ENCODE measurements around the gene NATD1. TPM values are rescaled to one million over a fixed set of nuclear protein-coding genes. Genes with fewer than 3 reads are reported as not detected.

NATD1 gene
- total and polyA plus RNA-seq, 12 donors, result 1.8 to 18.7 (median 10.3) TPM

DNA sequence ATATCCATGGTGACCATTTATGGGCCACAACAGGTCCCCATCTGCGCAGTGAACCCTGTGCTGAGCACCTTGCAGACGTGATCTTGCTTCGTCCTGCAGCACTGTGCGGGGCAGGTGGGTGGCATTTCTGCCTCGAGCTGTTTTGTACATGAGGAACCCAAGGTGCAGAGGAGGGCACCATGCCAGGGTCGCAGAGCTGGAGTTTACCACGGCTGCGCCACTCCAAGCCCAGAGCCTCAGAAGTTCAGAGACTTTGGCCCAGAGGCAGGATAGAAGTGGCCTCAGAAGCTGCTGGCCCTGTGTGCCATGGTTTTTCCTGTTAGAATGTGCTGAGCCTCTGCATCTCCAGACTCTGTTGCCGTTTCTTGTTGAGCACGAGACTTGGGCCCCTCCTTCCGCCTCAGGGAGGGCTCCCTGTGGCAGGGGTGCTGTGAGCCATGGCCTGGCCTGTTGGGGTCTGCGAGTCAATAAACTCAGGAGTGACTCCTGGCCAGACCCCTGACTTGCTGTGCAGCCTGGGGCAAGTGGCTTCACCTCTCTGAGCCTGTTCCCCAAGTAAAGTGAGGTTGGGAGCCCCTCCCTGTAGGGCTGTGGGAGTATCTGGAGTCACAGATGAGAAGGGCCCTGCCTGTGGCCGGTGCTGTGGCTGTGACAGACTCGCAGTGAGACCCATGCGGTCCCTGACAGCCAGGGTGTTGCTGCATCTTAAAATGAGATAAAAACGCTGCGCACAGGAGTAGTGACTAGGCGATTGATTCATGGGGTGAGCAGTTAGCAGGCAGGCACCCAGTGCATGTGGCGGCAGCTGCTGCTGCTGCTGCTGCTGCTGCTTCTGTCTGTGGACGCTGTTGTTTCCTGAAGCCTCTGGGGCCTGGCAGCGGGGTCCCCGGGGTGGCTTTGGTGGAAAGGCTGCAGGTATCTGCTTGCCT, 43.2 kb upstream of the NATD1 start:
- no peak for TF ChIP-seq POLR2A (IDR thresholded peaks at IDR 0.05)
- TF ChIP-seq, protein P1, sequence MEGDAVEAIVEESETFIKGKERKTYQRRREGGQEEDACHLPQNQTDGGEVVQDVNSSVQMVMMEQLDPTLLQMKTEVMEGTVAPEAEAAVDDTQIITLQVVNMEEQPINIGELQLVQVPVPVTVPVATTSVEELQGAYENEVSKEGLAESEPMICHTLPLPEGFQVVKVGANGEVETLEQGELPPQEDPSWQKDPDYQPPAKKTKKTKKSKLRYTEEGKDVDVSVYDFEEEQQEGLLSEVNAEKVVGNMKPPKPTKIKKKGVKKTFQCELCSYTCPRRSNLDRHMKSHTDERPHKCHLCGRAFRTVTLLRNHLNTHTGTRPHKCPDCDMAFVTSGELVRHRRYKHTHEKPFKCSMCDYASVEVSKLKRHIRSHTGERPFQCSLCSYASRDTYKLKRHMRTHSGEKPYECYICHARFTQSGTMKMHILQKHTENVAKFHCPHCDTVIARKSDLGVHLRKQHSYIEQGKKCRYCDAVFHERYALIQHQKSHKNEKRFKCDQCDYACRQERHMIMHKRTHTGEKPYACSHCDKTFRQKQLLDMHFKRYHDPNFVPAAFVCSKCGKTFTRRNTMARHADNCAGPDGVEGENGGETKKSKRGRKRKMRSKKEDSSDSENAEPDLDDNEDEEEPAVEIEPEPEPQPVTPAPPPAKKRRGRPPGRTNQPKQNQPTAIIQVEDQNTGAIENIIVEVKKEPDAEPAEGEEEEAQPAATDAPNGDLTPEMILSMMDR (IDR thresholded peaks at IDR 0.05), result no peak
- H3K27me3 ChIP-seq, result no peaks in the 10 kb centered on the region
- peaks cover 0 to 31% of the 10 kb centered on the region in 2 donors for H3K36me3 ChIP-seq (replicated peaks in 1 of 2)
- intact Hi-C loops (cut with DNase I), result no loop called here
- H3K4me3 ChIP-seq, result no peak overlapping the region
- H3K4me1 ChIP-seq (replicated peaks in 1 of 2), result peaks cover 0 to 6% of the 10 kb centered on the region in 2 donors
- WGBS, 4 donors, result 62 to 65% (median 62%) methylated on average over 21 to 22 of the region's 22 CpGs
- H3K9me3 ChIP-seq (replicated peaks in 1 of 3), result no peaks in the 10 kb centered on the region
- DNase-seq, result peak in 2 of 7 donors; percentile 46 to 87
- peak overlapping the region in 1 of 5 donors; percentile 39 for H3K27ac ChIP-seq

DNA sequence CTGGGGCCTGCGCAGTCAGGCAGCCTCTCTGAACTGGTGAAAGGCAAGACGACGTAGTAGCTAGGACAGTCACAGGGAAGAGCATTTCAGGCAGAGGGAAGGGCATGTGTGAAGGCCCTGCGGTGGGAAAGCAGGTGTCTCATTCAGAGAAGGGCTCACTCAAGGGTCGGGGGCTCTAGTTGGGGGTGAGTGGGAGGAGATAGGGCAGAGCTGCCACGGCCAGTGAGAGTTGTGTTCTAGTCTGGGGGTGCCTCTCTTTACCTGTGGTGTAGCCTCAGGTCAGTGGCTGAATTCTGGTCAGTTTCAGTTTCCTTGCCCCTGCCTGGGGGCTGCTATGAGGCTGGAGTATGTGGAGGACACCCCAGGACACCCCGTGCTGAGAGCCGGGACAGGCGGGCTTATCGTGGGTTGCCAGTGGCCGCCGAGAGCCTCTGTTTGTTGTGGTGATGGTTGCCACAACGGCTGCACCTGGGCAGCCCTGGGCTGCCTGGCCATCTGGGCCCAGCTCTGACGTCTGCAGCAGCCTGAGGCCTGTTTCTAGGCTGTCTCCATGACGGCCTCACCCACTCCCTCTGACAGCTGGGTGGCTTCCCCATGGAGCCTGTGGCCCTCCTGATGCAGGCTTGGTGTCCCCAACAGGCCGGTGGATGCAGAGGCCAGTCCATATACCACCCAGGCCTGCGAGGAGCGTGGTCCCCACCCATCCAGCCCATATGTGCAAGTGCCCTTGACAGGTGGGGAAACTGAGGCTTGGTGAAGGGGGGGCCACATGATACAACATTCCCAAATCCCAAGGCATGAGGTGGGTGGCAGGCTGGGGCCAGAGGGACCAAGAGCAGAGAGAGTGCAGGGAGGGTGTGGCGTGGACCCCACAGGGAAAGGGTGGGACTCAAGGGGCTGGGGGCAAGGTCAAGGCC, 42.1 kb upstream of the NATD1 start:
- H3K36me3 ChIP-seq (replicated peaks in 1 of 2), result peaks cover 0 to 20% of the 10 kb centered on the region in 2 donors
- TF ChIP-seq, protein P1 (IDR thresholded peaks at IDR 0.05), result no peak
- no peak for TF ChIP-seq POLR2A (IDR thresholded peaks at IDR 0.05)
- intact Hi-C loops (cut with DNase I), result no loop called here
- peak in 2 of 7 donors; percentile 45 to 94 for DNase-seq
- 75 to 78% (median 77%) methylated on average over 12 to 19 of the region's 19 CpGs for WGBS, 4 donors
- no peak overlapping the region for H3K4me3 ChIP-seq
- no peaks in the 10 kb centered on the region for H3K9me3 ChIP-seq (replicated peaks in 1 of 3)
- H3K27ac ChIP-seq, result peak overlapping the region in 1 of 5 donors; percentile 39
- peaks cover 0 to 6% of the 10 kb centered on the region in 2 donors for H3K4me1 ChIP-seq (replicated peaks in 1 of 2)
- no peaks in the 10 kb centered on the region for H3K27me3 ChIP-seq

DNA sequence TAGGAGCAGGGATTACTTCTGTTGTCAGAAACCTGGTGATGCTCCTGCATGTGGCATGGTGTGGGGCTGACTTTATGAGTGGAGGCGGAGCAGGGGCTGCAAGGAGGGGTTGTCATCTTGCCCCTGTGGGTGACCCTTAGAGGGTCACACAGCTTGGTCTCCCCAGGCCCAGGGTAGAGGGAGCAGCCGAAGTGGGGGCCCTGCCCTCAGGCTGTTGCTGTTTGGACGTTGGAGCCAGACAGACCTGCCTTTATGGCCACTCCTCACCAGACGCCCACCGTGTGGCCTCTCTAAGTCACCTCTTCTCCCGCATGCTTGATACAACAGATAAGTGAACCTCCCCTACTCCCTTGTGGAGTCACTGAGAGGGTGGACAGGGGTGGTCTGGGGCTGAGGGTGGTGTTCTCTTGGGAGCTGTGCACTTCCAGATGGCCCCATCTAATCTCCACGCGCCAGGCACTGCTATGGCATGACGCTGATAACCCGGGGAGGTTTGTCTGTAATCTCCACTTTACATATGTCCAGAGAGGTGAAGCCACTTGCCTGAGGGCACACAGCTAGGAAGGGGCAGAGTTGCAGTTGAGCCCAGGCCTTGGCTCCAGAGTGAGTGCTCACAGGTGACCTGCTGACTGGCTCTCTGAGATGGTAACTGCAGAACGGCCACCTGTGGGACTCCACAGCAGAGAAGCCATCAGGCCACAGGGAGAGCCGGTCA, 41.3 kb upstream of the NATD1 start:
- Histone ChIP-seq H3K27ac (peak overlapping the region in 1 of 5 donors; percentile 39), H3K27me3 (no peaks in the 10 kb centered on the region), H3K4me3 (no peak overlapping the region), H3K36me3 (replicated peaks in 1 of 2) (peaks cover 0 to 13% of the 10 kb centered on the region in 2 donors), H3K9me3 (replicated peaks in 1 of 3) (no peaks in the 10 kb centered on the region), H3K4me1 (replicated peaks in 1 of 2) (peaks cover 5 to 14% of the 10 kb centered on the region in 2 donors)
- 60 to 72% (median 66%) methylated on average over 12 of the region's 12 CpGs for WGBS, 4 donors
- no peak for TF ChIP-seq POLR2A (IDR thresholded peaks at IDR 0.05)
- TF ChIP-seq, protein P1 (IDR thresholded peaks at IDR 0.05), result no peak
- intact Hi-C loops (cut with DNase I), result no loop called here
- no peak for DNase-seq
